ENCODE measurements around the gene IL13RA2. TPM values are rescaled to one million over a fixed set of nuclear protein-coding genes. Genes with fewer than 3 reads are reported as not detected.

Gene IL13RA2

DNA sequence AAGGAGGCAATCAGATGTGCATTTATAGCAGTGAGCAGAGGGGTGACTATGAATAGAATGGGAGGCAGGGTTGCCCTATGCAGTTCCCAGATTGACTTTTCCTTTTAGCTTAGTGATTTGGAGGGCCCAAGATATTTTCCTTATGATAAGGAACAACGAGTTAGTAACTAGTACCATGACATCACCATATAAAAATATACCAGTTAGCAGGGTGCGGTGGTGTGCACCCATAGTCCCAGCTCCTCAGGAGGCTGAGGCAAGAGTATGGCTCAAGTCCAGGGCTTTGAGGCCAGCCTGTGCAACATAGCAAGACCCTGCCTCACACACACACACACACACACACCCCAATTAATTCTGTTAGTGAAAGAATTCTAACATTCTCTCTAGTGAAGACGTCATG, 53.0 kb downstream of the IL13RA2 start:
- 83% methylated on average over 2 of the region's 3 CpGs for WGBS
- no peak overlapping the region for H2BK12ac ChIP-seq (ENCODE audit: low read length in 2 of 2)
- H3K4ac ChIP-seq (ENCODE audit: low read depth in 1 of 2, low read length in 2 of 2), result no peak overlapping the region
- no peak overlapping the region for H3K23ac ChIP-seq (ENCODE audit: low read length in 2 of 2)
- H2BK5ac ChIP-seq (ENCODE audit: low read depth, low read length, poor library complexity, severe bottlenecking), result no peak overlapping the region
- no peak overlapping the region for H4K91ac ChIP-seq (ENCODE audit: low read length)
- H3K4me3 ChIP-seq (ENCODE audit: insufficient read depth in 1 of 2, low read depth in 1 of 2, low read length in 2 of 2), result no peak overlapping the region
- no peak overlapping the region for H3K18ac ChIP-seq (ENCODE audit: low read depth in 1 of 2, low read length in 2 of 2)
- H2BK15ac ChIP-seq (ENCODE audit: low read depth, poor library complexity, severe bottlenecking), result no peak overlapping the region
- no peak overlapping the region for H3K4me2 ChIP-seq (ENCODE audit: low read length, poor library complexity, severe bottlenecking)
- H3K36me3 ChIP-seq (ENCODE audit: control insufficient read depth in 1 of 2, insufficient read depth in 2 of 2, low read depth in 1 of 2, low read length in 2 of 2), result peaks cover 0 to 10% of the 10 kb centered on the region in 2 experiments
- no peaks in the 10 kb centered on the region for H3K79me1 ChIP-seq (replicated peaks; ENCODE audit: low read length, poor library complexity, severe bottlenecking)
- H4K8ac ChIP-seq (ENCODE audit: low read length), result no peak overlapping the region
- DNase-seq, result no peak
- no peak overlapping the region for H3K9ac ChIP-seq (ENCODE audit: low read length)
- no peak overlapping the region for H3K27ac ChIP-seq (ENCODE audit: low read length, poor library complexity, severe bottlenecking)
- no peak overlapping the region for H2AK5ac ChIP-seq (ENCODE audit: low read length, severe bottlenecking)
- H3K9me3 ChIP-seq (ENCODE audit: control insufficient read depth, low read length), result no peaks in the 10 kb centered on the region
- H2BK120ac ChIP-seq (ENCODE audit: low read depth, low read length), result no peak overlapping the region
- peaks cover 0 to 11% of the 10 kb centered on the region in 2 experiments for H3K27me3 ChIP-seq (ENCODE audit: control insufficient read depth in 1 of 2, insufficient read depth in 1 of 2, low read length in 2 of 2)
- H3K4me1 ChIP-seq (ENCODE audit: control insufficient read depth, insufficient read depth, low read depth, low read length), result no peaks in the 10 kb centered on the region
- H2AFZ ChIP-seq (ENCODE audit: low read depth, low read length), result no peak overlapping the region
- no peak overlapping the region for H3K14ac ChIP-seq (ENCODE audit: low read length in 2 of 2)

DNA sequence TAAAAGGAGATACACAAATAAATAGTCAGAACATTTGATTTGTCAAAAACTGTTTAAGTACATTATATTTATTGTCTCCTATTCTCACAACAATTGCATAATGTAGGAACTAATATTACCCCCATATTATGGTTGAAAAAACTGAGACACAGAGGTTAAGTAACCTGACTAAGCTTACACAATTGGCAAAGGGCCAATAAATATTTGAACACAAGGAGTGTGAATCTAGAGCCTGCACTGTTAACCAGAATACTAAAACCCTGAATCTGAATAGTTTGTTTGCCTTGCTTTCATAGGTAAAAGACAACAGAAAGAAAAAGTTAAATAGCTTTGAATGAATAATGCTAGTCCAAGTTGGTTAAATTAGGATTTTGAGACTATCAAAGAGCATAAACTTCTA, 55.2 kb downstream of the IL13RA2 start:
- Histone ChIP-seq H3K14ac (ENCODE audit: low read length in 2 of 2) (no peak overlapping the region), H3K27ac (ENCODE audit: low read length, poor library complexity, severe bottlenecking) (no peak overlapping the region), H4K91ac (ENCODE audit: low read length) (no peak overlapping the region), H2BK15ac (ENCODE audit: low read depth, poor library complexity, severe bottlenecking) (no peak overlapping the region), H2BK5ac (ENCODE audit: low read depth, low read length, poor library complexity, severe bottlenecking) (no peak overlapping the region), H3K18ac (ENCODE audit: low read depth in 1 of 2, low read length in 2 of 2) (no peak overlapping the region), H3K4me2 (ENCODE audit: low read length, poor library complexity, severe bottlenecking) (no peak overlapping the region), H2BK12ac (ENCODE audit: low read length in 2 of 2) (no peak overlapping the region), H3K4ac (ENCODE audit: low read depth in 1 of 2, low read length in 2 of 2) (no peak overlapping the region), H3K4me3 (ENCODE audit: insufficient read depth in 1 of 2, low read depth in 1 of 2, low read length in 2 of 2) (no peak overlapping the region), H2AFZ (ENCODE audit: low read depth, low read length) (no peak overlapping the region), H3K79me1 (replicated peaks; ENCODE audit: low read length, poor library complexity, severe bottlenecking) (no peaks in the 10 kb centered on the region), H2BK120ac (ENCODE audit: low read depth, low read length) (no peak overlapping the region), H3K9me3 (ENCODE audit: control insufficient read depth, low read length) (no peaks in the 10 kb centered on the region), H2AK5ac (ENCODE audit: low read length, severe bottlenecking) (no peak overlapping the region), H3K9ac (ENCODE audit: low read length) (no peak overlapping the region), H4K8ac (ENCODE audit: low read length) (no peak overlapping the region), H3K23ac (ENCODE audit: low read length in 2 of 2) (no peak overlapping the region), H3K4me1 (ENCODE audit: control insufficient read depth, insufficient read depth, low read depth, low read length) (no peaks in the 10 kb centered on the region), H3K36me3 (ENCODE audit: control insufficient read depth in 1 of 2, insufficient read depth in 2 of 2, low read depth in 1 of 2, low read length in 2 of 2) (peaks cover 0 to 10% of the 10 kb centered on the region in 2 experiments), H3K27me3 (ENCODE audit: control insufficient read depth in 1 of 2, insufficient read depth in 1 of 2, low read length in 2 of 2) (peaks cover 0 to 6% of the 10 kb centered on the region in 2 experiments)
- no peak for DNase-seq

DNA sequence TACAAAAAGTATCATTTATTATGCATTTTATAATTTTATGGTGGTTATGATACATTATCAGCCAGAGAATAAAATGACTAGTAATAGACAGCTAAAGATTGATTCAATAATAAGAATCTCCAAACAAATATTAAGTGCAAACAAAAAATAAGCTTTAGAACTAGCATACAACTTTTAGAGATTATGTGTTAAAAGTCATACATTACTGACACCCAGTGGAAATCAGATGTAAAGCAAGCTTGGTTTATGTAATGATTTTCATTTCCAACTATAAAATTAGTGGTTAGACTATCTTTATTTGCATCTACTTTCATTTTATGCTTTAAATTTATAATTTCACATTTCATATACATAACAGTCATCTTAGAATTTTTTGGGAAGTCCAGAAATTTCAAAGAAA, 57.7 kb downstream of the IL13RA2 start:
- Histone ChIP-seq H3K27ac (ENCODE audit: low read length, poor library complexity, severe bottlenecking) (no peak overlapping the region), H2AFZ (ENCODE audit: low read depth, low read length) (no peak overlapping the region), H3K9ac (ENCODE audit: low read length) (peak overlapping the region; percentile 22)

More for the DNA sequence above, 57.7 kb downstream of the IL13RA2 start:
- peak; percentile 3 for DNase-seq
- no peak overlapping the region for H3K14ac ChIP-seq (ENCODE audit: low read length in 2 of 2)
- H3K79me1 ChIP-seq (replicated peaks; ENCODE audit: low read length, poor library complexity, severe bottlenecking), result no peaks in the 10 kb centered on the region
- H2BK5ac ChIP-seq (ENCODE audit: low read depth, low read length, poor library complexity, severe bottlenecking), result no peak overlapping the region
- H3K4me1 ChIP-seq (ENCODE audit: control insufficient read depth, insufficient read depth, low read depth, low read length), result no peaks in the 10 kb centered on the region
- peaks cover 0 to 3% of the 10 kb centered on the region in 2 experiments for H3K36me3 ChIP-seq (ENCODE audit: control insufficient read depth in 1 of 2, insufficient read depth in 2 of 2, low read depth in 1 of 2, low read length in 2 of 2)
- H3K23ac ChIP-seq (ENCODE audit: low read length in 2 of 2), result no peak overlapping the region
- H2BK12ac ChIP-seq (ENCODE audit: low read length in 2 of 2), result no peak overlapping the region
- no peak overlapping the region for H4K91ac ChIP-seq (ENCODE audit: low read length)
- no peak overlapping the region for H2AK5ac ChIP-seq (ENCODE audit: low read length, severe bottlenecking)
- peaks cover 0 to 10% of the 10 kb centered on the region in 2 experiments for H3K27me3 ChIP-seq (ENCODE audit: control insufficient read depth in 1 of 2, insufficient read depth in 1 of 2, low read length in 2 of 2)
- H3K4ac ChIP-seq (ENCODE audit: low read depth in 1 of 2, low read length in 2 of 2), result no peak overlapping the region
- H3K4me2 ChIP-seq (ENCODE audit: low read length, poor library complexity, severe bottlenecking), result no peak overlapping the region
- no peak overlapping the region for H2BK120ac ChIP-seq (ENCODE audit: low read depth, low read length)
- no peak overlapping the region for H3K18ac ChIP-seq (ENCODE audit: low read depth in 1 of 2, low read length in 2 of 2)
- H4K8ac ChIP-seq (ENCODE audit: low read length), result no peak overlapping the region
- H3K4me3 ChIP-seq (ENCODE audit: insufficient read depth in 1 of 2, low read depth in 1 of 2, low read length in 2 of 2), result no peak overlapping the region
- H2BK15ac ChIP-seq (ENCODE audit: low read depth, poor library complexity, severe bottlenecking), result no peak overlapping the region
- no peaks in the 10 kb centered on the region for H3K9me3 ChIP-seq (ENCODE audit: control insufficient read depth, low read length)

Small RNAs within 50 kb of the gene (small RNA-seq; reads per million reads assigned to genes)
- gene RNU6-648P (ENCODE audit: low read depth), result not detected

Measured in mesenchymal stem cell (in vitro differentiated cells and primary cell).